HG03045 (cell line): Measurements from ENCODE around the gene SRSF9.
"Not testable (repeated sequence)": the region's sequence is repeated elsewhere in the genome, so short reads cannot be mapped to it uniquely, and the experiment has no call there.

Experiments
- ATAC-seq: cut with Tn5 transposase; IDR thresholded peaks from one replicate; pipeline ENCODE4 v1.9.1; 2021; ENCODE audit warnings: mild to moderate bottlenecking, moderate library complexity; ENCODE audit not compliant: unreplicated experiment

Gene SRSF9

GRCh38 chr12:120469450-120470149, at the start of gene SRSF9:
Gene SRSF9 (minus strand): TSS chr12:120469748. CDS start chr12:120469609, 139 bp downstream.
- ATAC-seq, result peak; percentile 86

GRCh38 chr12:120519324-120519723, 49.8 kb upstream of the SRSF9 start:
- ATAC-seq, result not testable (repeated sequence)

GRCh38 chr12:120515496-120515895, 45.9 kb upstream of the SRSF9 start:
- ATAC-seq, result no peak

GRCh38 chr12:120514002-120514401, 44.5 kb upstream of the SRSF9 start:
- ATAC-seq, result no peak

GRCh38 chr12:120508537-120508936, 39.0 kb upstream of the SRSF9 start:
- ATAC-seq, result no peak

- no peak for ATAC-seq
Observed at GRCh38 chr12:120504587-120504986, 35.0 kb upstream of the SRSF9 start.

GRCh38 chr12:120500581-120500980, 31.0 kb upstream of the SRSF9 start:
- ATAC-seq, result no peak

GRCh38 chr12:120498870-120499515, 29.4 kb upstream of the SRSF9 start:
- no peak for ATAC-seq

GRCh38 chr12:120497524-120498150, 28.1 kb upstream of the SRSF9 start:
- ATAC-seq, result no peak

- peak; percentile 1 for ATAC-seq
Observed at GRCh38 chr12:120496413-120497340, 27.1 kb upstream of the SRSF9 start.

GRCh38 chr12:120495731-120496412, 26.3 kb upstream of the SRSF9 start, which contains the start of gene DYNLL1:
Gene DYNLL1 (plus strand): TSS chr12:120496113. CDS start chr12:120496422, 309 bp downstream.
- peak; percentile 90 for ATAC-seq

GRCh38 chr12:120495186-120495730, 25.7 kb upstream of the SRSF9 start:
- ATAC-seq, result no peak

GRCh38 chr12:120490833-120491512, 21.4 kb upstream of the SRSF9 start:
- no peak for ATAC-seq

GRCh38 chr12:120490325-120490724, 20.8 kb upstream of the SRSF9 start:
- ATAC-seq, result no peak

- no peak for ATAC-seq
Observed at GRCh38 chr12:120489018-120489417, 19.5 kb upstream of the SRSF9 start.

GRCh38 chr12:120488057-120488640, 18.6 kb upstream of the SRSF9 start:
- ATAC-seq, result no peak

- not testable (repeated sequence) for ATAC-seq
Observed at GRCh38 chr12:120487552-120487951, 18.0 kb upstream of the SRSF9 start.

- no peak for ATAC-seq
Observed at GRCh38 chr12:120485961-120486881, 16.7 kb upstream of the SRSF9 start.
